C4-2B (cell line): ENCODE results near the gene USP36.

Experiments
- CTCF ChIP-seq: fragments of 450-650 bp; conservative IDR thresholded peaks from 2 replicates; pipeline ENCODE4 v1.5.1; 2017; ENCODE audit warnings: mild to moderate bottlenecking
- ZFX ChIP-seq: fragments of 450-650 bp; IDR thresholded peaks from 2 replicates; pipeline ENCODE4 v1.6.1; 2017

- TF ChIP-seq CTCF (no peak), ZFX (no peak)
Measured at GRCh38 chr17:78844301-78845005, 3.8 kb upstream of the USP36 start.
